HG03095 (cell line): ENCODE data around the gene EXD3.
"Not testable (repeated sequence)": the region's sequence is repeated elsewhere in the genome, so short reads cannot be mapped to it uniquely, and the experiment has no call there.

Source experiments
- ATAC-seq: cut with Tn5 transposase; IDR thresholded peaks from one replicate; pipeline ENCODE4 v1.9.1; 2021; ENCODE audit warnings: moderate library complexity; ENCODE audit not compliant: unreplicated experiment

The EXD3 gene

GRCh38 chr9:137262173-137262908, 160.6 kb downstream of the EXD3 start:
- ATAC-seq: not testable (repeated sequence)
